WI38 (cell line): Measurements from ENCODE around the gene HSD17B1.

Source experiments
- H3K4me3 ChIP-seq: 2 replicates; pipeline ENCODE4 v1.5.1; 2011; ENCODE audit warnings: low read depth, mild to moderate bottlenecking, control low read depth, low read length
- CTCF ChIP-seq: IDR thresholded peaks from 2 replicates; pipeline ENCODE4 v1.5.1; 2012; ENCODE audit warnings: low read depth, mild to moderate bottlenecking, control low read depth, low read length

HSD17B1 gene

GRCh38 chr17:42581744-42582270 lies 29.1 kb downstream of the HSD17B1 start:
- TF ChIP-seq CTCF = no peak
- no peak overlapping the region for H3K4me3 ChIP-seq

DNA sequence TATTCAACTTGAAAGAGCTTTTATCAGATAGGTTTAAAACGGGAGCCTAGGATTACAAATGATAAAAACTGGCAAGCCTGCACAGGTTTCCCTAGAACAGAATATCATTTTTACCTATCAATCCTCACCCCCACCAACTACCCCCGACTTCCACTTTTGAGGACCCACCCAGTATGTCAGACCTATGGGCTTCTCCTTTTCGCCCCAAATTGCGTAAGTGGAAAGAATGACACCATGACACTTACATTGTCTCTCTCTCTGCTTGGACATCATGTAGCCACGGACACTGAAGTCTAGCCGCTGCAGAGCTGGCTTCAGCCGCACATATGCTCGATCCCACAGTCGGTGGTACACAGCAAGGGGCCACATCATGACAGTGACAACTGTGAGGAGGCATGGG lies 32.2 kb downstream of the HSD17B1 start:
- TF ChIP-seq CTCF = no peak
- H3K4me3 ChIP-seq = no peak overlapping the region

DNA sequence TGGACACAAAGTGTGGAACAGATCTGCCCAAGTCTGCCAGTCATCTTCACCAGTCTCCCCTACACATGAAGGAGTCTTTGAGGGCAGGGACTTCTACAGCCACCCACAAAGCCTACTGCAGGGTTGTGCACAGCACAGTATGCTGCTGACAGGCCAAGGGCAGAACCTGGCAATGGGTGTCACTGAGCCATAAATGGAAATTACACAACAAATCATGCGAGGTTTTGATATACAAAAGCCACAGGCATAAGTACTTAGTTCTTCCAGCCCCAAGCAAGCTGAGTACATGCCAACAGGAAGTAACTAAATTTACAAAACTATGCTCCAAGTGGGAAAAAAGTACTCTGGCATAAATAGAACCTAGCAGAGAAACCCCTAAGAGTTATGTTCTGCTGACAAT lies 32.6 kb downstream of the HSD17B1 start:
- H3K4me3 ChIP-seq = no peak overlapping the region
- TF ChIP-seq CTCF = no peak

DNA sequence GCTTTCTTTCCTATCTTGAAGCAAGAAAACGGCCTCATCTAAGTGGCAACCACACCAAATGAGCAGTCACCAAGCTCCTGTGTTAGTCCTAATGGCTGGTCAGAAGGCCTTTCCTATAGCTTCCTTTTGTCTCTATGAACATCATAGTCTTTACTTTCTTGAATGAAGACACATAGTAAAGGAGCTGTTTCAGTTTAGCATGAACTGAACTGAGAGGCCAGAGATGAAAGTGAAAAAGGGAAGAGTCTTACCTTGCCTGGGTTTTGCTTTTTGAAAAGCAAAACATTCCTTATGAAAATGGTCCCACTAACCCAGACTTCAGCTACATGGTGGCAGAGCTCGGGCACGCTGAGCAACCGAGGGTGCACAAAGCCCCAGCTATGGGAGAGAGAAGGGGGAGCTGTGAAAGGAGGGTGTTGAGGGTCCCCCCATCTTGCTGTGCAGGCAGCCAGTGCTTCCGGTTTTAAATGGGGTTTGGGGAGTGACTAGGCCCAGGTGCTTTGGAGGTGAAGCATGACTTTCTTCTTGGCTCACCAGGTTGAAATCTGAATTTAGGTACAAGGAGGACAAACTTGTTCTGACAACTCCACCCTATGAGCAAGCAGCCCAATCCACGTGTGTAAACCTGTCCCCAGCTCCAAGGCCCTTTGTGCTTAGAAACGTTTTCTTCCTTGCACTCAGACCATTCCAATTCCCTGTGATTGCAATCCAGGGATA lies 33.9 kb downstream of the HSD17B1 start:
- H3K4me3 ChIP-seq = no peak overlapping the region
- TF ChIP-seq CTCF = no peak

- H3K4me3 ChIP-seq = no peak overlapping the region
- TF ChIP-seq CTCF = no peak
These were observed 38.2 kb downstream of the HSD17B1 start for GRCh38 chr17:42590886-42591285.

GRCh38 chr17:42591411-42591810 lies 38.7 kb downstream of the HSD17B1 start:
- TF ChIP-seq CTCF = no peak
- no peak overlapping the region for H3K4me3 ChIP-seq

- no peak overlapping the region for H3K4me3 ChIP-seq
These were observed 43.7 kb downstream of the HSD17B1 start for GRCh38 chr17:42596386-42596785.

More at GRCh38 chr17:42596386-42596785, 43.7 kb downstream of the HSD17B1 start:
- TF ChIP-seq CTCF = no peak
